Measurements from ENCODE around the gene ORC1. TPM values are rescaled to one million over a fixed set of nuclear protein-coding genes. Genes with fewer than 3 reads are reported as not detected.

ORC1 gene
- polyA plus RNA-seq, 1 donor (not counting 4 experiments of a cell fraction or from before 2014, with no cell fraction given): 5.8 TPM

DNA sequence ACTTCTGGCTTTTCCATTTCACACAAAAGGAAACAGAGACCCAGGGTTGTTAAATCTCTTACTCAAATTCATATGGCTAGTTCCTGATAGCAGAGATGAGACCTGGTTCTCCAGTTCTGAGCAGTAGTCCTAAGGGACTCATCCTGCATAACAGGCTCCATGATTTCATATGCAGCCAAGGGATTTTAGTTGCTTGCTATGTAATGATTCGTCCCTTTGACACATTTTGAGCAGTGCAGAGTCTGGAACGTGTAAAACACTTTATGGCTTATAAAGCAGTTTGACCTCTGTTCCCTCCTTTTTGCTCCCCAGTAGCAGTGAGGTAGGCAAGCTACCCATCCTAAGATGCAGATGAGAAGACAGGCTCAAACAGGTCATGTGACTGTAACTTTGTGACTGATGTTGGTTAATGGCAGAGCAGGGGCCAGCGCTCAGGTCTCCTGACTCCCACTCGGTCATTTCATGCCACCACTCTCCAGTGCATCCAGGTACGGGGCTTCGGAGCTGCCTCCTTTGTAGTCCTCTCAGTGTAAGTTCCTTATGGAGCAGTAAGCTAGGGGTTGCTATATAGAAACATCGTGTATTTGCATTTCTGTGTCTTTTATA is 62.5 kb downstream of the ORC1 start:
- Histone ChIP-seq H2AFZ (ENCODE audit: control insufficient read depth, low read length) (no peak overlapping the region), H3K9me3 (ENCODE audit: control insufficient read depth, low read depth, low read length) (no peaks in the 10 kb centered on the region), H3K36me3 (ENCODE audit: control insufficient read depth in 2 of 2, extremely low read depth in 1 of 2, insufficient read depth in 2 of 2, low read length in 2 of 2) (peaks cover 7 to 19% of the 10 kb centered on the region in 2 experiments), H3K9me1 (ENCODE audit: control insufficient read depth, extremely low read depth, insufficient read depth, low read length) (no peaks in the 10 kb centered on the region), H3K27me3 (ENCODE audit: control insufficient read depth, extremely low read depth, insufficient read depth, low read length) (no peaks in the 10 kb centered on the region), H3K4me3 (ENCODE audit: control insufficient read depth in 2 of 3, extremely low read depth in 1 of 3, insufficient read depth in 2 of 3, low read depth in 1 of 3, low read length in 3 of 3) (no peak overlapping the region), H3K4me1 (ENCODE audit: control insufficient read depth, extremely low read depth, insufficient read depth, low read length) (no peaks in the 10 kb centered on the region), H3K79me2 (ENCODE audit: control insufficient read depth, insufficient read depth, low read length) (no peaks in the 10 kb centered on the region), H4K20me1 (ENCODE audit: control insufficient read depth, extremely low read depth, insufficient read depth, low read length) (no peaks in the 10 kb centered on the region), H3K4me2 (ENCODE audit: control insufficient read depth, extremely low read depth, insufficient read depth, low read depth, low read length) (no peak overlapping the region), H3K9ac (ENCODE audit: control insufficient read depth, extremely low read depth, insufficient read depth, low read length) (no peak overlapping the region), H3K27ac (ENCODE audit: control insufficient read depth, insufficient read depth, low read length) (no peak overlapping the region)
- no peak for TF ChIP-seq EZH2 (IDR thresholded peaks at IDR 0.05; ENCODE audit: low read length)
- TF ChIP-seq, protein P1, sequence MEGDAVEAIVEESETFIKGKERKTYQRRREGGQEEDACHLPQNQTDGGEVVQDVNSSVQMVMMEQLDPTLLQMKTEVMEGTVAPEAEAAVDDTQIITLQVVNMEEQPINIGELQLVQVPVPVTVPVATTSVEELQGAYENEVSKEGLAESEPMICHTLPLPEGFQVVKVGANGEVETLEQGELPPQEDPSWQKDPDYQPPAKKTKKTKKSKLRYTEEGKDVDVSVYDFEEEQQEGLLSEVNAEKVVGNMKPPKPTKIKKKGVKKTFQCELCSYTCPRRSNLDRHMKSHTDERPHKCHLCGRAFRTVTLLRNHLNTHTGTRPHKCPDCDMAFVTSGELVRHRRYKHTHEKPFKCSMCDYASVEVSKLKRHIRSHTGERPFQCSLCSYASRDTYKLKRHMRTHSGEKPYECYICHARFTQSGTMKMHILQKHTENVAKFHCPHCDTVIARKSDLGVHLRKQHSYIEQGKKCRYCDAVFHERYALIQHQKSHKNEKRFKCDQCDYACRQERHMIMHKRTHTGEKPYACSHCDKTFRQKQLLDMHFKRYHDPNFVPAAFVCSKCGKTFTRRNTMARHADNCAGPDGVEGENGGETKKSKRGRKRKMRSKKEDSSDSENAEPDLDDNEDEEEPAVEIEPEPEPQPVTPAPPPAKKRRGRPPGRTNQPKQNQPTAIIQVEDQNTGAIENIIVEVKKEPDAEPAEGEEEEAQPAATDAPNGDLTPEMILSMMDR (optimal IDR thresholded peaks at IDR 0.05 in 1 of 3, IDR thresholded peaks at IDR 0.05 in 1 of 3, conservative IDR thresholded peaks at IDR 0.05 in 1 of 3; ENCODE audit: extremely low read depth in 1 of 3, insufficient read depth in 2 of 3, low read length in 3 of 3): no peak
- no peak for DNase-seq (ENCODE audit: low read depth, low spot score)
- dilution Hi-C loops (cut with MboI; ENCODE audit: extremely low pct_ligation_motif_present, low sequenced_read_pairs): no loop called here
- FAIRE-seq: no peak

DNA sequence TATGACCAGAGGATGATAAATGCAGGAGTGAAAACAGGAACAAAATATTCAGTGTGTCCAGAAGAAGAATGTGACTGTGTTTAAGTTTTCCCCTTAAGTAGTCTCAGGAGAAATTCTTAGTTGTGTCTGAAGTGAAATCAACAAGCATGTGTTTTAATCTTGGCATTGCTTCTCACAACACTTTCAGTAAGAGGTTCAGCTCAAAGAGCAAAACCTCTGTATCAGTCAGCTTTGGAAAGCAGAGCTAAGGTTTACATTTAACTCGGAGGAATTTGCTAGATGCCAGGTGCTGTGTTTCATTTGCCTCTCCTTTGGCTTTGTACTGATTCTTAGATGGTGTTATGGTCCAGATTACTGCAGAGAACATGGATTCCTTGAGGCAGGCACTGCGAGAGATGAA is 66.8 kb downstream of the ORC1 start:
- no peak overlapping the region for H3K4me3 ChIP-seq (ENCODE audit: control insufficient read depth in 2 of 3, extremely low read depth in 1 of 3, insufficient read depth in 2 of 3, low read depth in 1 of 3, low read length in 3 of 3)
- H3K4me2 ChIP-seq (ENCODE audit: control insufficient read depth, extremely low read depth, insufficient read depth, low read depth, low read length): no peak overlapping the region
- no peak for TF ChIP-seq EZH2 (IDR thresholded peaks at IDR 0.05; ENCODE audit: low read length)
- TF ChIP-seq, protein P1 (optimal IDR thresholded peaks at IDR 0.05 in 1 of 3, IDR thresholded peaks at IDR 0.05 in 1 of 3, conservative IDR thresholded peaks at IDR 0.05 in 1 of 3; ENCODE audit: extremely low read depth in 1 of 3, insufficient read depth in 2 of 3, low read length in 3 of 3): no peak
- no peak overlapping the region for H3K9ac ChIP-seq (ENCODE audit: control insufficient read depth, extremely low read depth, insufficient read depth, low read length)
- H3K27me3 ChIP-seq (ENCODE audit: control insufficient read depth, extremely low read depth, insufficient read depth, low read length): no peaks in the 10 kb centered on the region
- no peaks in the 10 kb centered on the region for H3K9me1 ChIP-seq (ENCODE audit: control insufficient read depth, extremely low read depth, insufficient read depth, low read length)
- H3K79me2 ChIP-seq (ENCODE audit: control insufficient read depth, insufficient read depth, low read length): no peaks in the 10 kb centered on the region
- no peak overlapping the region for H2AFZ ChIP-seq (ENCODE audit: control insufficient read depth, low read length)
- no peaks in the 10 kb centered on the region for H3K4me1 ChIP-seq (ENCODE audit: control insufficient read depth, extremely low read depth, insufficient read depth, low read length)
- peaks cover 10 to 20% of the 10 kb centered on the region in 2 experiments for H3K36me3 ChIP-seq (ENCODE audit: control insufficient read depth in 2 of 2, extremely low read depth in 1 of 2, insufficient read depth in 2 of 2, low read length in 2 of 2)
- H3K9me3 ChIP-seq (ENCODE audit: control insufficient read depth, low read depth, low read length): no peaks in the 10 kb centered on the region
- dilution Hi-C loops (cut with MboI; ENCODE audit: extremely low pct_ligation_motif_present, low sequenced_read_pairs): no loop called here
- no peak overlapping the region for H3K27ac ChIP-seq (ENCODE audit: control insufficient read depth, insufficient read depth, low read length)
- DNase-seq (ENCODE audit: low read depth, low spot score) (no peak), FAIRE-seq (no peak)
- H4K20me1 ChIP-seq (ENCODE audit: control insufficient read depth, extremely low read depth, insufficient read depth, low read length): no peaks in the 10 kb centered on the region

All from keratinocyte (primary cell).